MG63 (cell line): ENCODE data around the gene ADAMTS4. TPM values are rescaled to one million over a fixed set of nuclear protein-coding genes. Genes with fewer than 3 reads are reported as not detected.

Experiments used
- DNase-seq: peaks from one replicate; pipeline ENCODE4 v3.0.0-alpha.2; 2020
- H3K27me3 ChIP-seq: fragments of 250-450 bp; sonication (Bioruptor Pico); 2 replicates; pipeline ENCODE4 v1.5.1; 2020; ENCODE audit warnings: mild to moderate bottlenecking, moderate library complexity
- H3K36me3 ChIP-seq: fragments of 250-450 bp; sonication (Bioruptor Pico); 2 replicates; pipeline ENCODE4 v1.5.1; 2020; ENCODE audit warnings: mild to moderate bottlenecking, moderate library complexity
- H3K4me3 ChIP-seq: fragments of 250-450 bp; sonication (Bioruptor Pico); 2 replicates; pipeline ENCODE4 v1.5.1; 2020; ENCODE audit warnings: mild to moderate bottlenecking, moderate library complexity
- H3K9me3 ChIP-seq: fragments of 250-450 bp; sonication (Bioruptor Pico); 2 replicates; pipeline ENCODE4 v1.5.1; 2020; ENCODE audit warnings: mild to moderate bottlenecking, moderate library complexity
- total RNA-seq: library from RNA; depleted of rRNA; stranded (reverse); fragments of >200 nt; shearing (Covaris generic); gene quantifications from 2 replicates; pipeline ENCODE4 v1.2.3, GENCODE V29; 2014; ENCODE audit warnings: low replicate concordance; rRNA removed

The ADAMTS4 gene, protein sequence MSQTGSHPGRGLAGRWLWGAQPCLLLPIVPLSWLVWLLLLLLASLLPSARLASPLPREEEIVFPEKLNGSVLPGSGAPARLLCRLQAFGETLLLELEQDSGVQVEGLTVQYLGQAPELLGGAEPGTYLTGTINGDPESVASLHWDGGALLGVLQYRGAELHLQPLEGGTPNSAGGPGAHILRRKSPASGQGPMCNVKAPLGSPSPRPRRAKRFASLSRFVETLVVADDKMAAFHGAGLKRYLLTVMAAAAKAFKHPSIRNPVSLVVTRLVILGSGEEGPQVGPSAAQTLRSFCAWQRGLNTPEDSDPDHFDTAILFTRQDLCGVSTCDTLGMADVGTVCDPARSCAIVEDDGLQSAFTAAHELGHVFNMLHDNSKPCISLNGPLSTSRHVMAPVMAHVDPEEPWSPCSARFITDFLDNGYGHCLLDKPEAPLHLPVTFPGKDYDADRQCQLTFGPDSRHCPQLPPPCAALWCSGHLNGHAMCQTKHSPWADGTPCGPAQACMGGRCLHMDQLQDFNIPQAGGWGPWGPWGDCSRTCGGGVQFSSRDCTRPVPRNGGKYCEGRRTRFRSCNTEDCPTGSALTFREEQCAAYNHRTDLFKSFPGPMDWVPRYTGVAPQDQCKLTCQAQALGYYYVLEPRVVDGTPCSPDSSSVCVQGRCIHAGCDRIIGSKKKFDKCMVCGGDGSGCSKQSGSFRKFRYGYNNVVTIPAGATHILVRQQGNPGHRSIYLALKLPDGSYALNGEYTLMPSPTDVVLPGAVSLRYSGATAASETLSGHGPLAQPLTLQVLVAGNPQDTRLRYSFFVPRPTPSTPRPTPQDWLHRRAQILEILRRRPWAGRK
- 3.6 and 5.2 TPM in 2 replicates for total RNA-seq

DNA sequence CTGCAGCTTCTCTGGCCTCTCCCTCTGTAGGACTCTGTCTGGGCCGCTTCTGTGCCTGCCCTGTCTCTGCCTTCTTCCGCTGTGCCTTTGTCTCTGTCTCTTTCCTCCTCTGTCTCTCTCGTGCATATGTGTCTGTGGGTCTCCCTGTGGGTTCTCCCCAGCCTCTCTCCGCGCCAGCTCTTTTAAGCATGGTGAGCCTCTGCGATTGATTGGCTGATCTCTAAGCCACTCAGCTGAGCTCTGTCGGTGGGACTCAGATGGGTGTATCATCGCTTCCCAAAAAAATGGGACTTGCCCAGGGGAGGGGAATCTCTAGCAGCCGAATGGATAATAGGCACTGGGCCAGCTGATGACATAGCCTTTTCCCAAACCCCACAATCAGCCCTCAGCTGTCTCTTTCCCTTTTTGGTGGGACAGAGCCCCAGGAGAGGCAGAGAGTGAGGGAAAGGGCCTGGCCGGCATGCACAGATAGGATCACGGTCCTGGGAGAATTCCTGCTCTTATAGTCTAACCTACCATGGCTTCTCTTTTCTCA is at the start of gene ADAMTS4:
Gene ADAMTS4 (minus strand): TSS at position 158 of the 535 bp plus-strand sequence. CDS start 427 bp downstream, outside the sequence.
- peak within 1 kb of the TSS; percentile 54 for H3K4me3 ChIP-seq
- peak; percentile 94 for DNase-seq

DNA sequence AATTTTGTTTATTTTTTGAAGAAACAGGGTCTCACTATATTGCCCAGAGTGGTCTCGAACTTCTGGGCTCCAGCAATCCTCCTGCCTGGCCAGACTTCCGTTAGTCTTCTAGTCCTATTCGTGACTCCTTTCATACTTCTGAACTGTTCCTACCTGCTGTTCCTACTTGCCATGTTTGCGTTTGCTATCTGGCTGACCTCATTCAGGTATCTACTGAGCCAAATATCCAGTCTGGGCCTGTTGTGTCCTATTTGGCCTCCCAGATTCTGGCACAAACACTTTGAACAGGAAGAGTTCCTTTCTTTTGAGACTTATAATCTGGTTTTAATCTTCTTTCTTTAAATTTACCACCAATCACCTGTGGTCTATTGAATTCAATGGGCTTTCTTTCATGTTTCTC is 46.0 kb upstream of the ADAMTS4 start:
- DNase-seq: no peak
- no peak overlapping the region for H3K4me3 ChIP-seq
- no peaks in the 10 kb centered on the region for H3K27me3 ChIP-seq
- no peaks in the 10 kb centered on the region for H3K36me3 ChIP-seq
- no peaks in the 10 kb centered on the region for H3K9me3 ChIP-seq

More for the DNA sequence above, at the start of gene ADAMTS4:
- H3K9me3 ChIP-seq: no peaks in the 10 kb centered on the region
- H3K36me3 ChIP-seq: peaks cover 33% of the 10 kb centered on the region
- no peaks in the 10 kb centered on the region for H3K27me3 ChIP-seq

DNA sequence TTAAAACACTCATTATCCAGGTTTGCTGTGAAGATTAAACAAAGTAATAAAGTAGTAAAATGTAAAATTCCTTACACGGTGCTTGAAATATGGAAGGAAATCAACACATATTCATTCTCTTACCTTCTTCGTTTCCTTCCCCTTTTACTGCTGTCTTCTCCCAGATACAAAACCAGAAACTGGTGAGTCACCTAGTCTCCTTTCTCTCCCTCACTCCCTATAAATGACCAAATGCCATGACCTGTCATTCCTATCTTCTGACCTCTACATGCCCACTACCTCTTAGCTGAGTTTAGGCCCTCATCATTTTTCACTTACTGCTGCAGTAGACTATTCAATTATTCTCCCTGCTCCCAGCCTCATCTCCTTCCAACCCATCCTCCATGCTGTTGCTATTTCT is 43.5 kb upstream of the ADAMTS4 start:
- Histone ChIP-seq H3K4me3 (no peak overlapping the region), H3K9me3 (no peaks in the 10 kb centered on the region), H3K27me3 (no peaks in the 10 kb centered on the region), H3K36me3 (no peaks in the 10 kb centered on the region)
- no peak for DNase-seq

DNA sequence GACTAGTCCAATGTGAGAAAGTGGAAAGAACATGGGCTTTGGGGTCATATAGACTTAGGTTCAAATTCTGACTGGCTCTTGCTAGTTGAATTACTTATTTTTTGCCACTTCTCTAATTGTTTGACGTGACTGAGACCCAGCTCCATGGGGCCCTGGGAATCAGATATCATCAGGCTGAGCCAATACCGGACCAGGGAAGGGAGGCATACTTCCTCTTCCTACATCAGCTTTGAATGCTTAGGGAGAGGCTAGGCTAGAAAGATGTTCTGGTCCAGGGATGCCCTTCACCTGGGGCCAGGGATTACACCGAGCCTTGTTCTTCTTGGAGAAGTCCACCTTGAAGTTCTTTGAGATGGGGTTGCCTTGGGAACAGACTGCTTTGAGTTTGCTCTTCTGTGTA is 42.8 kb upstream of the ADAMTS4 start:
- DNase-seq: no peak
- Histone ChIP-seq H3K4me3 (no peak overlapping the region), H3K36me3 (no peaks in the 10 kb centered on the region), H3K27me3 (no peaks in the 10 kb centered on the region), H3K9me3 (no peaks in the 10 kb centered on the region)

DNA sequence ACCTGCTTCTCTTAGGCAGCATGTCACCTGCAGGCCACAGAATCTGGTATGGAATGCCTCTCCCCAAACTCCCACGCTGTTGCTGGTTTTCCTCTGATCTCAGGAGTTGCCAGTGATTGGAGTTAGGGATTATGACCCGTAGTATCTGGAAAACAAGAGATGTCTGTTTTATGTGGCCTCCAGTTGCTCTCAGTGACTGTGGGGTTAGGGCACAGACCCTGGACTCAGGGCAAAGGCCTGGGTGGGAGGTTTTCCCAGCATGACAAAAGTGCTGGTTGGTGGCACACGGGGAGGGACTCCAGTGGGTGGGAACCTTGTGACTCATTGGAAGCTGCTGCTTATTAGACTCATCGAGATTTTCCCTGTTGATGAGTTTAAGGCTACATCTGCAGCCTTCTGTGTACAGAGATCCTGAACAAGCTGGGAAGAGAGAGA is 39.2 kb upstream of the ADAMTS4 start, which contains the start of gene NR1I3:
Gene NR1I3 (minus strand): TSS at position 165 of the 435 bp plus-strand sequence. CDS start 1,638 bp downstream, outside the sequence.
- H3K4me3 ChIP-seq: no peak within 1 kb of the TSS
- H3K9me3 ChIP-seq: no peaks in the 10 kb centered on the region
- no peaks in the 10 kb centered on the region for H3K36me3 ChIP-seq
- DNase-seq: no peak
- no peaks in the 10 kb centered on the region for H3K27me3 ChIP-seq

DNA sequence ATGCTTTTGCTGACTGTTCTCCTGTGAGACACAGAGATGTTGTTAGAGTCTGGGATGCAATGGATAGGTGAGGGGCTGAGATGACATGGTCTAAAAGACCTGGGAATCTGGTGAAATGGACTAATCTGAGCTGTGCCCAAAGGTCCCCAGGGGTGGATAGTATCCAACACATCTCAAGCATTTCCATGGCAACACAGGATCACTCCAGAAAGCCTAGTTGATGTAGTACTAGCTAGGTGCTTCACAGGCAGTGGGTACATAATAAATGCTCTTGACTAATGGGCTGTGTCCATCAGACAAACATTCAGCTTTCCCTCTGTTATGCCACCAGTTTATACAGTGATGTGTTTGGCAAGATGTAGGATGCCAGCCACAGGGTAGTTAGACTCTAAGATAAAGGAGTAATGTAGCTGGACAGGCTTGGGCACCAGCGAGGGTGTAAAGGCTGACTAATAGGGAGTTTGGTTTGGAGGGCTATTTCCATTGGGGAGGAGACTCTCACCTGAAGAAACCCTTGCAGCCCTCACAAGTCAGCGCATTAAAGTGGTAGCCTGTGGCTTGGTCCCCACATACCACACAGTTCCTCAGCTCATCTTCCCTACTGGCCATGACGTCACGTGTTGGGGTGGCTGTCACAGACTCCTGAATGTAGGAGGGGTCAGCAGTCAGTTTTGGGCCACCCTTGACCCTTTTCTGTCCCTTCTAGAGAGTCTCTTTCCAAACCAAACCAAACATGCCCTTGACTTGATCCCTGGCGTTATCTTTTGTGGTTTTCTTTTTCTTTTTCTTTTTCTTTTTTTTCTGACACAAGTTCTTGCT is 37.3 kb upstream of the ADAMTS4 start:
- no peaks in the 10 kb centered on the region for H3K27me3 ChIP-seq
- no peaks in the 10 kb centered on the region for H3K36me3 ChIP-seq
- no peaks in the 10 kb centered on the region for H3K9me3 ChIP-seq
- no peak overlapping the region for H3K4me3 ChIP-seq
- DNase-seq: no peak

DNA sequence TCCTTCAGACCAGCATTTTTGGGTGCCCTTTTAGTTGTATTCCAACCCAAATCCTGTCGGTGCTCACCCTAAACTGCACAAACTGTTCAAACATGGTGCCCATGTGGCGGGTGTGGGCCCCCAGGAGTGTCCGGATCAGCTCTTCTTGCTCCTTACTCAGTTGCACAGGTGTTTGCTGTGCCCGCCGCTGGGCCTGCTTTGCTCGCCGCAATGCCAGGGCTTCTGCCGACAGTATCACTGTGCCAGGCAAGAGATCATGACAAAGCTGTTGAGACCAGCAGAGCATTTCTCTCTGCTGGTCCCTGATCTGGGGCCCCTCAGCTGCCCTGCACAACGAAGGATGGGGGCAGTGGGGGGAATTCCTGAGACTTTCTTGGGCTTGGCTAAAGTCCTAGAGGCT is 34.2 kb upstream of the ADAMTS4 start:
- no peak overlapping the region for H3K4me3 ChIP-seq
- H3K27me3 ChIP-seq: no peaks in the 10 kb centered on the region
- H3K9me3 ChIP-seq: no peaks in the 10 kb centered on the region
- H3K36me3 ChIP-seq: peaks cover 20% of the 10 kb centered on the region
- no peak for DNase-seq

DNA sequence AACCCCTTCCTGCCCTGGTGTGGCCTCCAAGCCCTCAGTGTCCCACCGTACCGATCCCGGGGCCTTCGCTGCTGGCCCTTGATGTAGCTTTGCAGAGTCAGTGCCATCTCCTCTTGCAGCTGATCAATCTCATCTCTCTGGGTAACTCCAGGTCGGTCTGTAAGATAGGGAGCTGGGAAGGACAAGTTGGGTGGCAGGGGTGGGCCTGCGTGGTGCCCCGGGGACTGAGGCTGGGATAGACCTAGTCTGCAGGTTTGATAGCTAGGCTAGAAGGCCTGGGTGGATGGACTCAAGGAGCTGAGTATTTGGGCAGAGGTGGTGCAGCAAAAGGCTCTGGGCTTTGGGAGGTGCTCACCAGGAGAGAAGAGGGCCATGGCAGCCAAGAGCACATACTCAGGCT is 31.9 kb upstream of the ADAMTS4 start:
- no peak overlapping the region for H3K4me3 ChIP-seq
- no peak for DNase-seq
- no peaks in the 10 kb centered on the region for H3K9me3 ChIP-seq
- H3K36me3 ChIP-seq: peaks cover 27% of the 10 kb centered on the region
- no peaks in the 10 kb centered on the region for H3K27me3 ChIP-seq

DNA sequence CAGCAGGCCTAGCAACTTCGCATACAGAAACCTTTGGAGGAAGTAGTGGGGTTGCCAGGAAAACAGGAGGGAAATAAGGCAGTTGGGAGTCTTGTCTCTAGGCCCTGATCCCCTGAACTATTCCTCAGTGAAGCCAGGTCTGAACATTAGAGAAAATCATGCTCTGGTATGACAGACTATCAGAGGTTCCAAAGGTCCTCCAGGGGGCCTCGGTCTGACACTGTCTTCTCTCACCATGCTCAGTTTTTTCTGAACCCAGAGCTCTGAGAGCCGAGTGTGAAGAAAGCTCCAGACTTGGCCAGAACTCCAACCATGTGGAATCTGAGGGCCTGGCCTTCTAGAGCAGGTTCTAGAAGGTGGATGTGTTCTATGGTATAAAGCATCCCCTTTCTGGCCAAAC is 31.0 kb upstream of the ADAMTS4 start:
- Histone ChIP-seq H3K27me3 (no peaks in the 10 kb centered on the region), H3K36me3 (peaks cover 27% of the 10 kb centered on the region), H3K4me3 (no peak overlapping the region), H3K9me3 (no peaks in the 10 kb centered on the region)
- DNase-seq: no peak

DNA sequence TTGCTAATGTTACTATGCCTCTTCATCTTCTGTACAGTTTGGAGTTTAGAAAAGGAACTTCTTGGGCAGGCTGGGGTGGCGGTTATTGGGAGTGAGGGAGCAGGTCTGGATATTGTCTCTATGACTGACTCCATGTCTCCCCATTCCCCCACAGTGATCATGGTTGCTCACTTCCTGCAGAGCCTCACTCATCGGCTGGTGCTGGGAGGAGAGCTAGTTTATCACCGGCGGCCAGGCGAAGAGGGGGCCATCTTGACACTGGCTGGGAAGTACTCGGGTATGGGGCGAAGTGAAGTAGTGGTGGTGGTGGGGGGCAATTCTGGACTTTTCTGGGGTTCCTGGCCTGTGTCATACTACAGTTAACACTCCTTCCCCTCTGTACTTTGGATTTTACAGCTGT is 29.2 kb upstream of the ADAMTS4 start:
- Histone ChIP-seq H3K4me3 (no peak overlapping the region), H3K27me3 (no peaks in the 10 kb centered on the region), H3K36me3 (peaks cover 27% of the 10 kb centered on the region), H3K9me3 (no peaks in the 10 kb centered on the region)
- DNase-seq: no peak

DNA sequence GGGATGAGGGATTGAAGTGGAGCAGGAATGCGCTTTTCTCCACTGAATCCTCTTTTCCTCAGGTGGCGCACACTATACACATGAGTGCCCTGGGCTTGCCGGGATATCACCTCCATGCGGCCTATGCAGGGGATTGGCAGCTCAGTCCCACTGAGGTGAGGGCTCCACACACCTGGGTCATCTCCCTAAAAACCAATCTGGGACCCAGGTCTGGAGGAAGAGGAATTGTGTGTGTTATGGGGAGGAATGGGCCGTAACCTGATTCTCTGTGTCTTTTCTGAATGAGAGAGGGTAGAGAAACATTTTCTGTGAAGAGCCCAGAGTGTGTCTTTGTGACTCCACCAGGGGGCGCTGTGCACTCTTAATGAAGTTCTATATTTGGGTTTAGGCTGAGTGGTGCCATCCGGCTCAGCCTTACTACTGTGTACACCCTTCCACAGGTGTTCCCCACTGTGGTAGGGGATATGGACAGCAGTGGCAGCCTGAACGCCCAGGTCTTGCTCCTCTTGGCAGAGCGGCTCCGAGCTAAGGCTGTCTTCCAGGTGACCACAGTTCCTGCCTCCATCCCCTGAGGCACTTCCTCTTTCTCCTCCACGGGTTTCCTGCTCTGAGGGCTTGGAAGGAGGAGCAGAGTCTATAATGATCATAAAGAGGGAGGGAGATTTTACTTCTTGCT is 28.5 kb upstream of the ADAMTS4 start:
- peaks cover 27% of the 10 kb centered on the region for H3K36me3 ChIP-seq
- no peaks in the 10 kb centered on the region for H3K27me3 ChIP-seq
- H3K9me3 ChIP-seq: no peaks in the 10 kb centered on the region
- H3K4me3 ChIP-seq: peak overlapping the region; percentile 99
- DNase-seq: peak; percentile 64

DNA sequence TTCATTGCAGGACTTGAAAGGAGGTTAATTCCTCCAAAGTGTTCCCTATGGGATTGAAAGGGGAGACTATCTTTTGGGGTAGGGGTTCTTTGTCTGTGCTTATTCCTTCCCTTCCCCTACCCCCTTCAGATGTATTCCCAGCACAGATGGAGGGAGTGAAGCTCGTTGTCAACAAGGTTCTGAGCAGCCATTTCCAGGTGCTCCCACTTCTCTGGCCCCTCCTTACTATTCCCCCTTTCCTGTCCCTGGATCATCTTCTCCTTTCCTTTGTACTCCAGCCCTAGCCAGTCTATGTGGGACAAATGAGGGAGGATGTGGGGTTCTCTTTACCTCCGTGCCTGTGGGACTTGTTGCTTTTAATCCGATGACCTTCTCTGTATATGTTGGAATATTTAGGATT is 27.9 kb upstream of the ADAMTS4 start:
- no peaks in the 10 kb centered on the region for H3K9me3 ChIP-seq
- no peak for DNase-seq
- H3K27me3 ChIP-seq: no peaks in the 10 kb centered on the region
- H3K36me3 ChIP-seq: peaks cover 27% of the 10 kb centered on the region
- peak overlapping the region; percentile 99 for H3K4me3 ChIP-seq

DNA sequence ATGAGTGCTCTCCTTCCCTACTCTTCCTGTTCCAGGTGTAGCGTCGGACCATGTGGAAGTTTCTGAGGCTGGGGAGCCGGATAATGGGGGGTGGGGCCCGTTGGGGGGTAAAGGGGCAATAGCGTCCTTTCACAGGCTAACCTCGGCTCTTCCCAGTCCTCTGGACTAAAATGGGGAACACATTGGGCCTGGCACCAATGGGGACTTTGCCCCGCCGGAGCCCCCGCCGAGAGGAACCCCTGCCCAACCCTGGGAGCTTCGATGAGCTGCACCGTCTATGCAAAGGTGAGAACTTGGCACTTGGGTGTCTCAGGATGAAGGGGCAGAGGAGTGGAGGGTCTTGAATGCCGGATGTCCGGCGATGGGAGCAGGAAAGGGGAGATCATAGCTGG is 27.5 kb upstream of the ADAMTS4 start:
- Histone ChIP-seq H3K9me3 (no peaks in the 10 kb centered on the region), H3K27me3 (no peaks in the 10 kb centered on the region), H3K36me3 (peaks cover 27% of the 10 kb centered on the region), H3K4me3 (peak overlapping the region; percentile 99)
- DNase-seq: no peak

DNA sequence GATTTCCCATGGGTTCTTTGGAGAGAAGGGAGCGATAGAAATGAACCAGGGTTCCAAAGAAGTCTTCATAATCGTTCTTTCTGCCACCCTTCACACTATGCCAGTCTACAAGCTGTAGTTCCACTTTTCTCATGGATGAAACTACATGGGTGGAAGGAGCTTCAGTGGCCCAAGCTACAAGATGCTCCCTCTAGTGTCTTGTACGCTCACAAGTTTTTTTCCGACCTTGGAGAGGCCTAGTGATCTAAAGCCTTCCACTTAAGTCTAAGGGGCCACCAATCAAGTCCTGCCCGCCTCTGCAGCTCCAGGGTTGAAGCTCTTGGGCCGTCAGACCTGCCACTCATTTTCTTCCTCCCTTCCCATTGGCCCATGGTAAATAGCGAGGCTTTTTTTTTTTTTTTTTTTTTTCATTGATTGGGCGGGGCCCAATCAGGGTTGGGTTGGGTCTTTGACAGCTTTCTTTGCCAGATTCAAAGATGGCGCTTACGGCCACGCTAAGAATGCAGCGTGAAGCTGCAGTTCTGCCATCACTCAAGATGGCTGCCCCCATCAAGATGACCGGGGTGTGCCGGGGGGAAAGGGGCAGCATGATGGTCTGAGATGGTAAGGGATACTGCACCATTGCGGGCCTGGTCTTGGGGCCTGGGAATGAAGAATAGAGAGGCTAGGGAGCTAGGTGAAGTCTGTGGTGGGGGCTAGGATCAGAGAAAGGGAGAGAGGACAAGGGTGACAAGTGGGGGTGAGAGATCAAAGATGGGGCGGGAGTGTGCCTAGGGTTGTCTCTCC is 26.9 kb upstream of the ADAMTS4 start, which contains the start of gene TOMM40L:
Gene TOMM40L (plus strand): TSS at position 527 of the 786 bp plus-strand sequence. CDS start 430 bp downstream, outside the sequence.
- Histone ChIP-seq H3K36me3 (peaks cover 27% of the 10 kb centered on the region), H3K4me3 (peak within 1 kb of the TSS; percentile 99), H3K27me3 (no peaks in the 10 kb centered on the region), H3K9me3 (no peaks in the 10 kb centered on the region)
- DNase-seq: peak; percentile 99

DNA sequence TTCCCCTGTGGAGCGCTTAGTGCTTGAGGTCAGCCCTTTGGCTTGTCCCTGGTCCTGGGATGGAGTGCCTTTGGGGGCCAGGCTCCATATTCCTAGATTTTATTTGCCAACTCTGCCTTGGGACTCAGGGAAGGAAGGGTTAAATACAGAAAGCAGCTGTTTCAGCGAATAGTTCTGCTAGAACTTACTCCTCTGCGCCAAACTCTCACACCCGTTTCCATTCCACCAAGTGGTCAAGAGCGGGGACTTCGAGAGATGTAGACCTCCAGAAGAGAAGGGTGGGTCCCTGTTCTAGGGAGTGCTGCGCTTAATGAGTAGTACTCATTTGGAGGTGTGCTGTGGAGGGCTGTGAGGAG is 26.3 kb upstream of the ADAMTS4 start:
- Histone ChIP-seq H3K9me3 (no peaks in the 10 kb centered on the region), H3K27me3 (no peaks in the 10 kb centered on the region), H3K36me3 (peaks cover 25% of the 10 kb centered on the region), H3K4me3 (peak overlapping the region; percentile 6; the same call in 1 of the 2 replicates)
- DNase-seq: no peak
